Fibroblast of lung (primary cell): ENCODE results near the gene ID4.

Experiments used
- EZH2 ChIP-seq: IDR thresholded peaks from 2 replicates; pipeline ENCODE4 v1.5.1; 2012; ENCODE audit warnings: low read length, control low read depth, mild to moderate bottlenecking; ENCODE audit errors: missing control alignments
- TF ChIP-seq, protein P1 (sequence below), 2 donors: IDR thresholded peaks in 1 of 2; conservative IDR thresholded peaks in 1 of 2; 1 replicate in 1 of 2; 2 replicates in 1 of 2; pipeline ENCODE4 v1.5.1; 2011 to 2012; ENCODE audit warnings: low read length in 2 of 2, control low read depth in 1 of 2, inconsistent platforms in 1 of 2, low read depth in 1 of 2, mild to moderate bottlenecking in 1 of 2

DNA sequence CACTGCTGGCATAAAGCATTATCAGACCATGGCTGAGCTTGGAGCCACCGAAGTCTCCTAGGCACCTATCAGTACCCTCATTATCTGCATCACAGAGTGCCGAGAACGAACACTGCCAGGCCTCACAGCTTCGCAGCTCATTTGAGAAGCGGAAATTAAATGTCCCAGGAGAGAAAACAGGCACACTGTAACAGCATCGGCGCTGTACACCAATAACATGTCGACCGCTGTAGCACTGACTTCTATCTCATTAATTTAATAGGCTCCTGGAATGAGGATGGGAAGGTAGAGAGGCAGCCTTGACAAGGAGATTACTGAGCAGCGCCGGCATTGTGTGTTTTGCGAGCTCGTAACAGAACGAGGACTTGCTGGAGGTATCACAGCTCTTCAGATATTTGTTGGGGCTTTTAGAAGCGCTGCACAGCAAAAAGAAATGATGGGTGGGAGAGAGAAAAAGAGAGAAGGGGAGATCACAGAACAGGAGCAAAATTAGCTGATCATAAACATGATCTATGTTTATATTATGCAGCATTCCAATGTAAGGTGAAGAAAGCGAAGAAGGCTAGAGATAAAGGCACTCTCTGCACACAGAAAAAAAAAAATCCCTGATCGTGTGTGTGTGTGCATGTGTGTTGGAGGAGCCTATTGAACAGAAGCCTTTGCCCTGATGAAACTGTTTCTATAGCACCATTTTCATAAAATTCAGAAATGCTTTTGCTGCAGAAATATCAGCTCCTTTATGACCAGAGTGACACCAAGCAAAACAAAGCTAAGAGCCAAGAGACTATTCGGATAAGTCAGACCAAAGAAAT is 29.2 kb downstream of the ID4 start:
- TF ChIP-seq, protein P1, sequence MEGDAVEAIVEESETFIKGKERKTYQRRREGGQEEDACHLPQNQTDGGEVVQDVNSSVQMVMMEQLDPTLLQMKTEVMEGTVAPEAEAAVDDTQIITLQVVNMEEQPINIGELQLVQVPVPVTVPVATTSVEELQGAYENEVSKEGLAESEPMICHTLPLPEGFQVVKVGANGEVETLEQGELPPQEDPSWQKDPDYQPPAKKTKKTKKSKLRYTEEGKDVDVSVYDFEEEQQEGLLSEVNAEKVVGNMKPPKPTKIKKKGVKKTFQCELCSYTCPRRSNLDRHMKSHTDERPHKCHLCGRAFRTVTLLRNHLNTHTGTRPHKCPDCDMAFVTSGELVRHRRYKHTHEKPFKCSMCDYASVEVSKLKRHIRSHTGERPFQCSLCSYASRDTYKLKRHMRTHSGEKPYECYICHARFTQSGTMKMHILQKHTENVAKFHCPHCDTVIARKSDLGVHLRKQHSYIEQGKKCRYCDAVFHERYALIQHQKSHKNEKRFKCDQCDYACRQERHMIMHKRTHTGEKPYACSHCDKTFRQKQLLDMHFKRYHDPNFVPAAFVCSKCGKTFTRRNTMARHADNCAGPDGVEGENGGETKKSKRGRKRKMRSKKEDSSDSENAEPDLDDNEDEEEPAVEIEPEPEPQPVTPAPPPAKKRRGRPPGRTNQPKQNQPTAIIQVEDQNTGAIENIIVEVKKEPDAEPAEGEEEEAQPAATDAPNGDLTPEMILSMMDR (conservative IDR thresholded peaks at IDR 0.05 in 1 of 2, IDR thresholded peaks at IDR 0.05 in 1 of 2; ENCODE audit: low read depth in 1 of 2, low read length in 2 of 2): no peak
- TF ChIP-seq EZH2: no peak
